H1 (cell line): ENCODE data around the gene ABCC6.

Source experiments
- EP300 ChIP-seq, 2 experiments: IDR thresholded peaks; 1 replicate in 1 of 2; 2 replicates in 1 of 2; pipeline ENCODE4 v1.6.1; 2011 to 2012; ENCODE audit warnings: low read depth in 2 of 2, low read length in 2 of 2, mild to moderate bottlenecking in 2 of 2, borderline replicate concordance in 1 of 2, inconsistent platforms in 1 of 2, moderate library complexity in 1 of 2
- KDM5A ChIP-seq: fragments of 200-600 bp; IDR thresholded peaks from 2 replicates; pipeline ENCODE4 v1.7.1; 2012; ENCODE audit warnings: mild to moderate bottlenecking, low read length, inconsistent platforms, mixed read lengths
- PHF8 ChIP-seq: fragments of 200-600 bp; sonication (generic); conservative IDR thresholded peaks from 2 replicates; pipeline ENCODE4 v1.7.1; 2012; ENCODE audit warnings: low read depth, mild to moderate bottlenecking, inconsistent platforms, low read length, moderate library complexity
- POLR2A ChIP-seq, 2 experiments: IDR thresholded peaks; 1 replicate in 1 of 2; 2 replicates in 1 of 2; pipeline ENCODE4 v1.6.1; 2011; ENCODE audit warnings: low read depth in 2 of 2, low read length in 2 of 2, mild to moderate bottlenecking in 2 of 2; ENCODE audit errors: control extremely low read depth in 1 of 2
- POLR2AphosphoS5 ChIP-seq: IDR thresholded peaks from 2 replicates; pipeline ENCODE4 v1.6.1; 2011; ENCODE audit warnings: low read depth, low read length
- RFX5 ChIP-seq: IDR thresholded peaks from 2 replicates; pipeline ENCODE4 v1.6.1; 2011; ENCODE audit warnings: low read depth, low read length, improper control_type of control experiment, borderline replicate concordance
- RNF2 ChIP-seq: fragments of 200-900, 300-1000 bp; sonication (generic); IDR thresholded peaks from 2 replicates; pipeline ENCODE4 v1.7.1; 2016; ENCODE audit warnings: borderline replicate concordance, low read depth, mild to moderate bottlenecking, antibody characterized with exemption, low read length; ENCODE audit not compliant: poor library complexity, severe bottlenecking; ENCODE audit errors: missing control alignments
- TF ChIP-seq, protein P1 (sequence below), 3 experiments: IDR thresholded peaks; 1 replicate in 2 of 3; 2 replicates in 1 of 3; pipeline versions ENCODE4 v1.5.1 to v1.6.1; 2011; ENCODE audit warnings: low read length in 3 of 3, mild to moderate bottlenecking in 3 of 3, inconsistent platforms in 2 of 3, low read depth in 1 of 3, moderate library complexity in 1 of 3; ENCODE audit not compliant: insufficient read depth in 1 of 3; ENCODE audit errors: control extremely low read depth in 1 of 3
- TF ChIP-seq, protein P2 (sequence below): IDR thresholded peaks from 2 replicates; pipeline ENCODE4 v1.6.1; 2012; ENCODE audit warnings: inconsistent platforms

DNA sequence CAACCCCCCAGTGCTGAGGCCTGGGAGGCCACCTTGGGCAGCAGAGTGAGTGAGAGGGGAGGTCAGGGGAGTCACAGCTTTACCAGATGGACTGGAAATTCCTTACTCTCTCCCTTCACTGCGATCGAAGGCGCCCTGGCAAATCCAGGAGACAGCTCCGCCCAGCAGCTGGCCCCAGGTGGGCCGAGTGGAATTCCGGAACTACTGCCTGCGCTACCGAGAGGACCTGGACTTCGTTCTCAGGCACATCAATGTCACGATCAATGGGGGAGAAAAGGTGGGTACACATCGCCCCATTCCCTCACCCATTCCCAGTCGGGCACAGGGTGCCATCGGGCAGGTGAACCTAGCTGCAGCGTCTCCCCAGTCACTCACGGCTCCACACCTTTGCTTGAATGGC lies 91.6 kb downstream of the ABCC6 start:
- TF ChIP-seq RNF2 (no peak), POLR2AphosphoS5 (no peak), RFX5 (no peak), EP300 (IDR thresholded peaks at IDR 0.05; ENCODE audit: borderline replicate concordance in 1 of 2, low read depth in 2 of 2, low read length in 2 of 2) (no peak), PHF8 (no peak), POLR2A (IDR thresholded peaks at IDR 0.05; ENCODE audit: control extremely low read depth in 1 of 2, low read depth in 2 of 2, low read length in 2 of 2) (no peak), KDM5A (no peak)
- TF ChIP-seq, protein P1, sequence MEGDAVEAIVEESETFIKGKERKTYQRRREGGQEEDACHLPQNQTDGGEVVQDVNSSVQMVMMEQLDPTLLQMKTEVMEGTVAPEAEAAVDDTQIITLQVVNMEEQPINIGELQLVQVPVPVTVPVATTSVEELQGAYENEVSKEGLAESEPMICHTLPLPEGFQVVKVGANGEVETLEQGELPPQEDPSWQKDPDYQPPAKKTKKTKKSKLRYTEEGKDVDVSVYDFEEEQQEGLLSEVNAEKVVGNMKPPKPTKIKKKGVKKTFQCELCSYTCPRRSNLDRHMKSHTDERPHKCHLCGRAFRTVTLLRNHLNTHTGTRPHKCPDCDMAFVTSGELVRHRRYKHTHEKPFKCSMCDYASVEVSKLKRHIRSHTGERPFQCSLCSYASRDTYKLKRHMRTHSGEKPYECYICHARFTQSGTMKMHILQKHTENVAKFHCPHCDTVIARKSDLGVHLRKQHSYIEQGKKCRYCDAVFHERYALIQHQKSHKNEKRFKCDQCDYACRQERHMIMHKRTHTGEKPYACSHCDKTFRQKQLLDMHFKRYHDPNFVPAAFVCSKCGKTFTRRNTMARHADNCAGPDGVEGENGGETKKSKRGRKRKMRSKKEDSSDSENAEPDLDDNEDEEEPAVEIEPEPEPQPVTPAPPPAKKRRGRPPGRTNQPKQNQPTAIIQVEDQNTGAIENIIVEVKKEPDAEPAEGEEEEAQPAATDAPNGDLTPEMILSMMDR (IDR thresholded peaks at IDR 0.05; ENCODE audit: control extremely low read depth in 1 of 3, insufficient read depth in 1 of 3, low read depth in 1 of 3, low read length in 3 of 3) = no peak
- TF ChIP-seq, protein P2, sequence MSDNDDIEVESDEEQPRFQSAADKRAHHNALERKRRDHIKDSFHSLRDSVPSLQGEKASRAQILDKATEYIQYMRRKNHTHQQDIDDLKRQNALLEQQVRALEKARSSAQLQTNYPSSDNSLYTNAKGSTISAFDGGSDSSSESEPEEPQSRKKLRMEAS = no peak
